Activated CD8-positive, alpha-beta memory T cell treated with anti-CD3 and anti-CD28 coated beads, Interleukin-2, amount 10 ng/mL, durations not matched to agents 7 days and 5 days (primary cell): ENCODE measurements around the gene CCNG2. TPM values are rescaled to one million over a fixed set of nuclear protein-coding genes. Genes with fewer than 3 reads are reported as not detected.

Experiments used
- ATAC-seq: fragments of 150-1000 bp; cut with Tn5 transposase; one replicate; pipeline ENCODE4 v1.10.0; 2021; ENCODE audit warnings: moderate library complexity
- CTCF ChIA-PET: fragments of 350-600 bp; sonication (Branson Sonifier 250); formaldehyde crosslinking; loops from one replicate; lab custom pipeline; 2021; ENCODE audit warnings: antibody characterized with exemption; lab: Charles Lee
- DNase-seq: peaks from one replicate; pipeline ENCODE4 v3.0.0-alpha.2; 2020
- H3K27ac Mint-ChIP-seq: one replicate; pipeline ENCODE4 v1.8.0; 2021; ENCODE audit warnings: mild to moderate bottlenecking, mixed read lengths
- H3K27me3 Mint-ChIP-seq: one replicate; pipeline ENCODE4 v1.8.0; 2021; ENCODE audit warnings: mixed read lengths
- H3K36me3 Mint-ChIP-seq: one replicate; pipeline ENCODE4 v1.8.0; 2021; ENCODE audit warnings: mild to moderate bottlenecking, mixed read lengths
- H3K4me1 Mint-ChIP-seq: one replicate; pipeline ENCODE4 v1.8.0; 2021; ENCODE audit warnings: mixed read lengths
- H3K4me3 Mint-ChIP-seq: one replicate; pipeline ENCODE4 v1.8.0; 2021; ENCODE audit warnings: mild to moderate bottlenecking, moderate library complexity, mixed read lengths
- H3K9me3 Mint-ChIP-seq: one replicate; pipeline ENCODE4 v1.8.0; 2022; ENCODE audit warnings: low read depth, mixed read lengths
- total RNA-seq, 2 experiments: library from RNA; stranded (reverse); gene quantifications; one replicate each; pipeline ENCODE4 v1.2.3, GENCODE V29; 2021

The CCNG2 gene
- total RNA-seq, 2 experiments from 2014 or later: 20.8 to 21.6 TPM

DNA sequence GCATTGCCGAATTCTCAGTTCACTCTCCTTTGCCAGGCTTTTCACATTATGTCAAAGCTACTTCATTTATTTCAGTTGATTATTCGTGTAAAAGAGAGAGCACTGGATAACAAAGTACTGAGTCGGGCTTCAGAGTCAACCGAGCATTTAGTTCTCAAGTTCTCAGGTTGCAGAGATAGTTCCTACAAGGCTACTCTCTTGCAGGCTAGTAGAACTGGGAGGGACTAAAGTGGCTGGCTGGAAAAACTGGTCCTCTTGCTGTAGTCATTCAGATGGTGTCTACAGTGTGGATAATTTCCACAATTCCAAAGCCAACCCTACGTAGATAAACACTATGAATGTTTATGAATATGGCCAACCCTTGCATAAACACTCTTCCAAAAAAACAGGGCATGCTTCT lies 4.6 kb upstream of the CCNG2 start:
- CTCF ChIA-PET: interaction anchor here (1.0 to 1.7 kb wide), 2 partner anchors 11 to 73 kb away, joined by 4 read pairs; no protein-coding TSS in a partner anchor

DNA sequence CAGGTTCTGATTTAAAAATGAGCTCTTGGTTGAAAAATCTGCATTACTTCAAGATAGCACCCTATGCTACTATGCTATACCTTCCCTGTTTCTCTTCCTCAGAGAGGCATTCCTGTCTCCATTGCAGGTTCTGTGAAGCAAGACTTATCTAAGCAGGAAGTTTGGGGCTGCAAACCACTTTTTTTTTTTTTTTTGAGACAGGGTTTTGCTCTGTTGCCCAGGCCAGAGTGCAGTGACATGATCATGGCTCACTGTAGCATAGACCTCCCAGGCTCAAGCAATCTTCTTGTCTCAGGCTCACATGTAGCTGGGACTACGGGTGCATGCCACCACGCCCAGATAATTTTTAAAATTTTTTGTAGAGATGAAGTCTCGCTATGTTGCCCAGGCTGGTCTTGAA lies 4.0 kb upstream of the CCNG2 start:
- Mint-ChIP-seq H3K36me3 (no peaks in the 10 kb centered on the region), H3K9me3 (no peaks in the 10 kb centered on the region), H3K27ac (no peak overlapping the region), H3K4me3 (no peak overlapping the region), H3K4me1 (peaks cover 16% of the 10 kb centered on the region), H3K27me3 (peaks cover 8% of the 10 kb centered on the region)
- ATAC-seq (no peak), DNase-seq (no peak)
- CTCF ChIA-PET: interaction anchor here (1.0 kb wide), 1 partner anchor 74 kb away, joined by 4 read pairs; no protein-coding TSS in a partner anchor

More for the DNA sequence above, 4.6 kb upstream of the CCNG2 start:
- Mint-ChIP-seq H3K36me3 (no peaks in the 10 kb centered on the region), H3K9me3 (no peaks in the 10 kb centered on the region), H3K27ac (no peak overlapping the region), H3K27me3 (peaks cover 8% of the 10 kb centered on the region), H3K4me1 (peaks cover 16% of the 10 kb centered on the region), H3K4me3 (no peak overlapping the region)
- ATAC-seq (no peak), DNase-seq (no peak)

DNA sequence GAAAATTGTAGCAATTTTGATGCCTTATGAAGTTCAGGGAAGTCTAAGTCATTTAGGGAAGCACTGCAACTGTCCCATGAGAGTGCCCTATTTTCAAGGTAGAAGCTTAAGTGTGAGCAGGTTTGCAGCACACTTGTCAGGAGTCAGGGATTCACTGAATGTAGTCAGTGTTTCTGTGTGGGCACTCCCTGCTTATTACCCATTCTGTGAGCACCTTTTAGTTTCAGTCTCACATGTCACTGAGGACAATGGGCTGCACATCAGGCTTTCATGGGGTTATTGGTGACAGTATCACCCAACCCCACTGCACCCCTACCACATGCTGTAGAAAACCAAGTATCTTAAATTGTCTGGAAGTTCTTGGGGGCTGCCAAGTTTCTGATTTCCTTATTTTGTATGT lies 2.9 kb upstream of the CCNG2 start:
- H3K9me3 Mint-ChIP-seq: no peaks in the 10 kb centered on the region
- CTCF ChIA-PET: interaction anchor here (0.6 kb wide), 1 partner anchor 106 kb away, joined by 3 read pairs; no protein-coding TSS in a partner anchor
- DNase-seq (no peak), ATAC-seq (no peak)
- H3K27me3 Mint-ChIP-seq: peaks cover 8% of the 10 kb centered on the region
- peaks cover 4% of the 10 kb centered on the region for H3K36me3 Mint-ChIP-seq
- H3K4me1 Mint-ChIP-seq: peaks cover 21% of the 10 kb centered on the region
- H3K27ac Mint-ChIP-seq: no peak overlapping the region
- H3K4me3 Mint-ChIP-seq: no peak overlapping the region

DNA sequence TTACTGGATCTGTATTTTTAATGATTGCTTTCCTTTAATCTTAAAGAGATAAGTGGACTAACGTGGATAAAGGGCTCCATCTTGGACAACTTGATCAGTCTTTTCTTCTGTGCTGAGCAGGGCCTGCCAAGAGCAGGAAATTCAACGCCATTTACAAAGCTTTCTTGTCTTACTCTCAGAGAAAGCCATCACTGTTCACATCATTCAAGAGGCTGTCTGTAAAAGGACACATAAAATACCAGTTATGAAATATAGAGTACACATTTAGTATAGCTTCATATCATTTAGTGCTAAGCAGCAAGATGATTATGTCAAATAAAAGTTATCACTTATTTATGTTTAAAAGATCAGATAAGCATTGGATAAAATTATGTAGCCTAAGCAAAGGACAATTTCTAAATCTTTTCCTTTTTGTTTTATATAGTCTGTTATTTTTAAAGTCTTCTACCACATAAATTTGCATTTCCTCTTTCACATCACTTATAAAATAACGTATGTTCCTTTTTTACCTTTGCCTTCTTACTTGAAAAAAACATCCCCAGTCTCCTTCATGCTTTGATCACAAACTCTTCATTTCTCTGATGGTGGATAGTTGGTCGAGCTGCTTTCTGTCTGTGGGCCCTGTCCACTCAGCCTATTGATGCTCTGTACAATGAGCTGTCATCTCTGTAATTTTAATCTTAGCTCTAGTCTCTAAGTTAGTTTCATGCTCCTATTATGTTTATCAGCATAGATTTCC lies 2.1 kb upstream of the CCNG2 start:
- Mint-ChIP-seq H3K36me3 (peaks cover 4% of the 10 kb centered on the region), H3K4me1 (peaks cover 24% of the 10 kb centered on the region), H3K27me3 (peaks cover 8% of the 10 kb centered on the region), H3K4me3 (no peak overlapping the region), H3K27ac (no peak overlapping the region), H3K9me3 (no peaks in the 10 kb centered on the region)
- ATAC-seq (no peak), DNase-seq (no peak)
- CTCF ChIA-PET: interaction anchor here (0.8 to 1.7 kb wide), 3 partner anchors 17 to 60 kb away, joined by 3 to 9 read pairs (median 6); no protein-coding TSS in a partner anchor

DNA sequence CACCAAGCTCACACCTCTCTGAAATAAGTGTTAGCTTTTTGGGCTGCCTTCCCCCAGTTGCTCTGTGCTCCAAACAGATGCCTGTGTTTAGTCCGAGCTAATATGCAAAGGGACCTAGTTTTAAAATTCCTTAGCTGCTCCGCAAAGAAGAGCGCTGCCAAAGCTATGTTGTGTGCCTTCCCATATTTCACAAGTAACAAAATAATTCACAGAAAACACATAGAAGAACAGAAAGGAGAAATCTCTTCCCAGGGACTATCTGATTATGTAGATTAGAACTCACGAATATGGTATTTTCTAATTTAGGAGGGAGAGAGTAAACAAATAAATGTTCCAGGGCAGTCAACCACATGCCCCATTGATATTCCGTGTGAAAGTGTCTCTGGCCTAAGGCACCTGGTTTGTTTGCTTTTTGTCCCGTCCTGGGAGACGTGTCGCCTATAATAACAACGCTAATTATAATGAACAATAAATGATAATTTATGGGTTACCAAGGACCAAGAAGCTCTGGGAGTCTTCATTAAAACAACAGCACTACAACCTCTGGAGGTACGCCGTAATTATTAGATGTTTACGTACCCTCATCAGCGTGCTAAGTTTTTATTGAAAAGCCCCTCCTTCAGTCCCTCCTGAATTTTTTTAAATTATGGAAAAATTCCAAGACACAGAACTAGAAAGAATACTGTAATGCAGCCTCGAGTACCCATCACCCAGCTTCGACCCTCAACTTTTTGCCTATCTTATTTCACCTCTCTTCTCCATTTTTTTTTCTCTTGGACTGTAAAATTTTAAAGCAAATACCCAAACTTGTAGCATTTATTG lies 1.2 kb upstream of the CCNG2 start:
- Mint-ChIP-seq H3K9me3 (no peaks in the 10 kb centered on the region), H3K27me3 (peaks cover 4% of the 10 kb centered on the region), H3K4me3 (peak overlapping the region; percentile 93), H3K36me3 (peaks cover 9% of the 10 kb centered on the region), H3K27ac (peak overlapping the region; percentile 96), H3K4me1 (peaks cover 24% of the 10 kb centered on the region)
- ATAC-seq: no peak
- DNase-seq: no peak
- CTCF ChIA-PET: interaction anchor here (0.8 to 2.6 kb wide), 6 partner anchors 18 to 103 kb away, joined by 3 to 9 read pairs (median 5); no protein-coding TSS in a partner anchor

DNA sequence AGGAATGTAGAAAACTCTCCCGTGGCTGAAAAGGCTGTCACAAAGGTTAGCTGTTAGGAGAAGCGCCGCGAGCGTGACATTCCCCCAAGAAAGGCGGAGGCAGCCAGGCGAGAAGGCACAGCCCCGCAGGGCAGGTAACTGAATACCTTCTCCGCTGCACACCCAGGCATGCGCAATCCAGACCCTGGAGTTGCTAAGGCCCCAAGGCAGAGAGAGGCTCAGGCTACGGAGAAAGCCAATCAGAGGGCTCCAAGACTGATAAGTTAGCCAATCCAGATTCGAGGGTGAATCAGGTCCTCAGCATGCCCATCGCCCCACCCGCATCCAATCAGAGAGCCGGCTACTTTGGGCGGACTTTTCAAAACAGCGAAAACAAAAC lies 485 bp upstream of the CCNG2 start:
- H3K4me1 Mint-ChIP-seq: peaks cover 24% of the 10 kb centered on the region
- H3K9me3 Mint-ChIP-seq: no peaks in the 10 kb centered on the region
- DNase-seq (peak; percentile 98), ATAC-seq (peak; percentile 97)
- CTCF ChIA-PET: interaction anchor here (1.3 to 2.6 kb wide), 3 partner anchors 37 to 104 kb away, joined by 4 to 6 read pairs (median 4); no protein-coding TSS in a partner anchor
- H3K27ac Mint-ChIP-seq: peak overlapping the region; percentile 96
- peaks cover 9% of the 10 kb centered on the region for H3K36me3 Mint-ChIP-seq
- no peaks in the 10 kb centered on the region for H3K27me3 Mint-ChIP-seq
- peak overlapping the region; percentile 93 for H3K4me3 Mint-ChIP-seq

DNA sequence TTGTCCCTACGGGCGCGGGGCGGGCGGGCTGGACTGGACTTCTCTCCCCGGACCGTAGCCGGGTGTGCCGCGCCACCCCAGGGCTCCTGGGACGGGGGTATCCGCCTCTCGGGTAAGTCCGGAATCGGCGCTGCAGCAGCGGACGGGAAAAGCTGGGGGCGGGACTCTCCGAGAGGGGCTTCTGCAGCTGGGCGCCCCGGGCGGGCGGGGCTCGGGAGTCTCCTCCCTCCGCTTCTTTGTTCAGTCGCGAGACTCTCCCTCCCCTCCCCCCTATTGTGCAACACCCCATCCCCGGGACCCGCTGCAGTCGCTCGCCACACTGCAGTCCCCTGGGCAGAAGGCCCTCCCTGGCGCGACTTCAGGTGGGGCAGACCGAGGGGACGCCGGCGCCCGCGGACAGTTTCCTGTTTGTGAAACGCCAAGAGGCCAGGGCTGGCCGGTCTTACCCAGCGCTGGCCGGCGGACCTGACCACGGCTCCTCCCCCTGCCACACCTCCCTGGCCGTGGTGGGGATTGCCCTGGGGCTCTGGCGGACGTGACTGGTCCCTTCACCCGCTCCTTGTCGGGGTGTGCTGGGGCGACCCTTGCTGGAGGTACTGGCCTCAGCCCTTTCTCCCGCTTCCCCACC lies 966 bp downstream of the CCNG2 start:
- ATAC-seq (peak; percentile 43), DNase-seq (peak; percentile 86)
- CTCF ChIA-PET: interaction anchor here (0.9 to 2.6 kb wide), 3 partner anchors 16 to 45 kb away, joined by 3 to 6 read pairs (median 5); no protein-coding TSS in a partner anchor
- H3K4me3 Mint-ChIP-seq: peak overlapping the region; percentile 93
- no peaks in the 10 kb centered on the region for H3K27me3 Mint-ChIP-seq
- H3K27ac Mint-ChIP-seq: peak overlapping the region; percentile 45
- no peaks in the 10 kb centered on the region for H3K9me3 Mint-ChIP-seq
- H3K4me1 Mint-ChIP-seq: peaks cover 31% of the 10 kb centered on the region
- H3K36me3 Mint-ChIP-seq: peaks cover 21% of the 10 kb centered on the region

DNA sequence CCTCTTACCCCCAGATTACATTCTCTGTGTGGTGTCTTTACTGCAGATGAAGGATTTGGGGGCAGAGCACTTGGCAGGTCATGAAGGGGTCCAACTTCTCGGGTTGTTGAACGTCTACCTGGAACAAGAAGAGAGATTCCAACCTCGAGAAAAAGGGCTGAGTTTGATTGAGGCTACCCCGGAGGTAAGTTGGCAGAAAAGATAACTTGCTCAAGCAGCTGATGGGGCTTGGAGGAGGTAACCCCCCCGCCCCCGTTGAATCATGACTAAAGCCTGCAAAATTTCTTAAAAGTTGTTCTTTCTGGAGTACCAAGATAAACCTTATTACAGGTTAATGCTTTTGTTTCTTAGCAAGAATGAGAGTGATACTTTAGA lies 1.5 kb downstream of the CCNG2 start:
- Mint-ChIP-seq H3K36me3 (peaks cover 26% of the 10 kb centered on the region), H3K9me3 (no peaks in the 10 kb centered on the region), H3K27ac (peak overlapping the region; percentile 45), H3K4me3 (peak overlapping the region; percentile 93), H3K27me3 (no peaks in the 10 kb centered on the region), H3K4me1 (peaks cover 34% of the 10 kb centered on the region)
- no peak for ATAC-seq
- CTCF ChIA-PET: interaction anchor here (0.9 to 2.6 kb wide), 3 partner anchors 16 to 44 kb away, joined by 3 to 6 read pairs (median 5); no protein-coding TSS in a partner anchor
- DNase-seq: no peak

DNA sequence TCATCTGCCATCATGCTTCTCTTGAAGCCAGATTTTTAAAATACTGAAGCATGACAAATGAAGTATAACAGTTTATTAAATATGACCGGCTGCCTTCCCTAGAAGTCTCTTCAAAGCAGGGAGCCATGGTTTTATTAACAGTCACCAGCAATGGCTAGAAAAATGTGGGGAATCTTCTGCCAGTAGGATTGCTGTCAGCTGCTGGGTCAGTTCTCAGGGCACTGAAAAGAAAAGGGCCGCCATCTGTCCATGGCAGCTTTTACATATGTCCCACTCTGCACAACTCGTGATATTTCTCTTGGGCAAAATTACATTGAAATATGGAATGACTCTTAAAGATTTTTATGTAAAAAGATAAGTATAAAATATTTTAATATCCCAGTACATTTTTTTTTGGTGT lies 2.8 kb downstream of the CCNG2 start:
- ATAC-seq: no peak
- CTCF ChIA-PET: no interaction called here
- Mint-ChIP-seq H3K27ac (no peak overlapping the region), H3K27me3 (no peaks in the 10 kb centered on the region), H3K4me1 (peaks cover 34% of the 10 kb centered on the region), H3K4me3 (no peak overlapping the region), H3K9me3 (no peaks in the 10 kb centered on the region), H3K36me3 (peaks cover 33% of the 10 kb centered on the region)
- no peak for DNase-seq

DNA sequence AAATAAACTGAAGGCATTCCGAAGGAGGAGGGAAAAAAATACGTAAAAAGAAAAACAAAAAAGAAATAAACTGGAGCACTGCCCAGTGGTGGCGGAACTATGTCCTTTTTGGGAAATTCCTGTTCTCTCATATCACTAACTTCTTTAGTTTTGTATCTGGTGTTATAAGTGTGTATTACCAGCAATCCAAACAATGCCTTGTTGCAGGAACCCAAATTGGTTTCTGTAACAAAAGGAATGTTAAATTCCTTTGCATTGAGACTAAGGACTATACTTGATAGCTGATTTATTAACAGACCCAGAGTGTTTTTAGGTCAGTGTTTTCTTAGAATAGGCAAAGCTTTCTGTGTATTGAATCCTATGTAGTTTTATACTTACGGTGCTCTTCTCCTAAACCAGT lies 6.6 kb downstream of the CCNG2 start:
- CTCF ChIA-PET: interaction anchor here (1.4 to 2.5 kb wide), 2 partner anchors 12 to 40 kb away, joined by 4 to 6 read pairs; no protein-coding TSS in a partner anchor
- no peak for DNase-seq
- no peaks in the 10 kb centered on the region for H3K9me3 Mint-ChIP-seq
- no peak overlapping the region for H3K27ac Mint-ChIP-seq
- no peaks in the 10 kb centered on the region for H3K27me3 Mint-ChIP-seq
- peaks cover 21% of the 10 kb centered on the region for H3K4me1 Mint-ChIP-seq
- no peak overlapping the region for H3K4me3 Mint-ChIP-seq
- peaks cover 43% of the 10 kb centered on the region for H3K36me3 Mint-ChIP-seq
- no peak for ATAC-seq

- Mint-ChIP-seq H3K27me3 (no peaks in the 10 kb centered on the region), H3K4me1 (peaks cover 12% of the 10 kb centered on the region)
- CTCF ChIA-PET: interaction anchor here (0.6 kb wide), 1 partner anchor 104 kb away, joined by 3 read pairs; no protein-coding TSS in a partner anchor
These were observed 10.2 kb downstream of the CCNG2 start for GRCh38 chr4:77167173-77167572.

DNA sequence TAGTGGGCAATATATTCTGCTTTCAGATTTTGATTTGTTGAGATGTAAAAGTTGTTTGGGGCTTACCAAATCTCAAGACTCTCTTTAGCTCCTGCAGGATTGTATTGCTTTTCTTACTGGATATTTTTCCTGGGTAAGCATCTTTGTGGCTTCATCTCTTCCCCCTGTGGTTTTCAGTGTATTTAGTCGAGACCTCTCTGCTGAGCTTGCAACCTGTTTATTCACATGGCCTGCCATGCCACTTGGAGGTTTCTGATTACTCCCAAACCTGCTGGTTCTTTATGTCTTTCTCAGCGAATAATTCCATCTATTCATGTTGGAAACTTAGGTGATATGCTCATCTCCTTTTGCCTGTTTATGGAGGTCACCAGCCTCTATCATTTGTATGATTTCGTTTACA lies 10.9 kb downstream of the CCNG2 start:
- ATAC-seq (no peak), DNase-seq (no peak)
- H3K27ac Mint-ChIP-seq: no peak overlapping the region
- no peak overlapping the region for H3K4me3 Mint-ChIP-seq
- H3K36me3 Mint-ChIP-seq: peaks cover 40% of the 10 kb centered on the region
- peaks cover 10% of the 10 kb centered on the region for H3K4me1 Mint-ChIP-seq
- H3K27me3 Mint-ChIP-seq: no peaks in the 10 kb centered on the region
- H3K9me3 Mint-ChIP-seq: no peaks in the 10 kb centered on the region
- CTCF ChIA-PET: interaction anchor here (0.6 to 0.9 kb wide), 2 partner anchors 72 to 105 kb away, joined by 3 read pairs; no protein-coding TSS in a partner anchor

More at GRCh38 chr4:77167173-77167572, 10.2 kb downstream of the CCNG2 start:
- Mint-ChIP-seq H3K27ac (no peak overlapping the region), H3K36me3 (peaks cover 44% of the 10 kb centered on the region), H3K9me3 (no peaks in the 10 kb centered on the region), H3K4me3 (no peak overlapping the region)
- DNase-seq (no peak), ATAC-seq (no peak)

DNA sequence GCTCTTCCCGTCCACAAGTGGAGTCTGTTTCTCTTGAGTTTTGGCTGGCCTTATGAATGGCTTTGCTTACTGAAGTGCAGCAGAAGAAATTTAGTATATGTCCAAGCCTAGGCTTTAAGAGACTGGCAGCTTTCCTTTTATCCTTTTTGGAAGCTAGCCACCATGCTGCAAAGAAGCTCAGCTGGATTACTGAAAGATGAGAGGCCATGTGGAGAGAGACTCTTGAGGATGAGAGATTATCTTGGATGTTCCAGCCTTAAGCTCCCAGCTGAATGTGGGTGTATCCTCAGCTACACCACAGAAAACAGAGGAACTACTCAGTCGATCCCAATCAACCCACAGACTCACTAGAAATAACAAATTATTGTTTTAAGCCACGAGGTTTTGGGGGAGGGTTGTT lies 12.5 kb downstream of the CCNG2 start:
- no peak overlapping the region for H3K4me3 Mint-ChIP-seq
- ATAC-seq (no peak), DNase-seq (no peak)
- no peaks in the 10 kb centered on the region for H3K27me3 Mint-ChIP-seq
- CTCF ChIA-PET: no interaction called here
- H3K36me3 Mint-ChIP-seq: peaks cover 29% of the 10 kb centered on the region
- H3K4me1 Mint-ChIP-seq: peaks cover 4% of the 10 kb centered on the region
- no peak overlapping the region for H3K27ac Mint-ChIP-seq
- no peaks in the 10 kb centered on the region for H3K9me3 Mint-ChIP-seq
